MM.1S (cell line): Measurements from ENCODE around the gene ZNF428.

ENCODE experiments used
- DNase-seq: peaks from one replicate; pipeline ENCODE4 v3.0.0-alpha.2; 2015
- H2AFZ ChIP-seq: fragments of 300-600 bp; sonication (generic); 2 replicates; pipeline ENCODE4 v1.6.0; 2016; ENCODE audit warnings: antibody characterized with exemption, low read length
- H3F3A ChIP-seq: fragments of 300-600 bp; sonication (generic); 2 replicates; pipeline ENCODE4 v1.6.1; 2016; ENCODE audit warnings: mild to moderate bottlenecking, antibody characterized with exemption, low read length, moderate library complexity, mixed read lengths; ENCODE audit not compliant: insufficient read depth
- H3K27ac ChIP-seq: fragments of 300-600 bp; sonication (generic); 2 replicates; pipeline ENCODE4 v1.5.1; 2016; ENCODE audit warnings: mild to moderate bottlenecking, low read length
- H3K27me3 ChIP-seq: fragments of 300-600 bp; sonication (generic); replicated peaks from 2 replicates; pipeline ENCODE4 v1.6.0; 2016; ENCODE audit warnings: low read length; ENCODE audit not compliant: insufficient read depth
- H3K36me3 ChIP-seq: fragments of 300-600 bp; sonication (generic); replicated peaks from 2 replicates; pipeline ENCODE4 v1.6.1; 2016; ENCODE audit warnings: mild to moderate bottlenecking, low read length, mixed read lengths; ENCODE audit not compliant: insufficient read depth
- H3K4me1 ChIP-seq: fragments of 300-600 bp; sonication (generic); 2 replicates; pipeline ENCODE4 v1.6.1; 2016; ENCODE audit warnings: low read length, mixed read lengths
- H3K4me2 ChIP-seq: fragments of 300-600 bp; sonication (generic); 2 replicates; pipeline ENCODE4 v1.6.0; 2016; ENCODE audit warnings: low read depth, low read length
- H3K4me3 ChIP-seq: fragments of 300-600 bp; sonication (generic); 2 replicates; pipeline ENCODE4 v1.5.1; 2016; ENCODE audit warnings: low read length, mixed read lengths
- H3K79me2 ChIP-seq: fragments of 300-600 bp; sonication (generic); 2 replicates; pipeline ENCODE4 v1.6.1; 2016; ENCODE audit warnings: mixed run types, low read length, mixed read lengths
- H3K9ac ChIP-seq: fragments of 300-600 bp; sonication (generic); 2 replicates; pipeline ENCODE4 v1.6.1; 2016; ENCODE audit warnings: low read length, mixed read lengths
- H3K9me2 ChIP-seq: fragments of 300-600 bp; sonication (generic); replicated peaks from 2 replicates; pipeline ENCODE4 v1.6.1; 2016; ENCODE audit warnings: mild to moderate bottlenecking, low read length, mixed read lengths; ENCODE audit not compliant: insufficient read depth
- H3K9me3 ChIP-seq: fragments of 300-600 bp; sonication (generic); replicated peaks from 2 replicates; pipeline ENCODE4 v1.6.1; 2016; ENCODE audit warnings: mild to moderate bottlenecking, low read length, mixed read lengths; ENCODE audit not compliant: insufficient read depth
- H4K20me1 ChIP-seq: fragments of 300-600 bp; sonication (generic); 2 replicates; pipeline ENCODE4 v1.6.1; 2016; ENCODE audit warnings: mild to moderate bottlenecking, low read length, moderate library complexity, mixed read lengths; ENCODE audit not compliant: insufficient read depth
- EZH2 ChIP-seq: fragments of 300-600 bp; sonication (generic); optimal IDR thresholded peaks from 2 replicates; pipeline ENCODE3; 2017; ENCODE audit warnings: low read depth, mild to moderate bottlenecking, antibody characterized with exemption, low read length, mixed read lengths
- EZH2phosphoT487 ChIP-seq: fragments of 300-600 bp; sonication (generic); IDR thresholded peaks from 2 replicates; pipeline ENCODE4 v1.6.1; 2018; ENCODE audit warnings: antibody characterized with exemption, low read length
- TF ChIP-seq, protein P1 (sequence below): fragments of 300-600 bp; sonication (generic); IDR thresholded peaks from 2 replicates; pipeline ENCODE4 v1.5.1; 2016; ENCODE audit warnings: antibody characterized with exemption, low read length, mixed read lengths

ZNF428 gene

GRCh38 chr19:43634872-43635560 is 15.6 kb upstream of the ZNF428 start:
- Histone ChIP-seq H3K9me3 (no peaks in the 10 kb centered on the region), H3F3A (no peaks in the 10 kb centered on the region), H3K4me1 (no peaks in the 10 kb centered on the region), H3K79me2 (no peaks in the 10 kb centered on the region), H3K27ac (no peak overlapping the region), H2AFZ (no peak overlapping the region), H3K9ac (no peak overlapping the region), H3K27me3 (peaks cover 48% of the 10 kb centered on the region), H4K20me1 (no peaks in the 10 kb centered on the region), H3K4me3 (no peak overlapping the region), H3K4me2 (no peak overlapping the region), H3K36me3 (no peaks in the 10 kb centered on the region), H3K9me2 (no peaks in the 10 kb centered on the region)
- DNase-seq = no peak
- TF ChIP-seq EZH2phosphoT487 = no peak
- no peak for TF ChIP-seq EZH2
- TF ChIP-seq, protein P1, sequence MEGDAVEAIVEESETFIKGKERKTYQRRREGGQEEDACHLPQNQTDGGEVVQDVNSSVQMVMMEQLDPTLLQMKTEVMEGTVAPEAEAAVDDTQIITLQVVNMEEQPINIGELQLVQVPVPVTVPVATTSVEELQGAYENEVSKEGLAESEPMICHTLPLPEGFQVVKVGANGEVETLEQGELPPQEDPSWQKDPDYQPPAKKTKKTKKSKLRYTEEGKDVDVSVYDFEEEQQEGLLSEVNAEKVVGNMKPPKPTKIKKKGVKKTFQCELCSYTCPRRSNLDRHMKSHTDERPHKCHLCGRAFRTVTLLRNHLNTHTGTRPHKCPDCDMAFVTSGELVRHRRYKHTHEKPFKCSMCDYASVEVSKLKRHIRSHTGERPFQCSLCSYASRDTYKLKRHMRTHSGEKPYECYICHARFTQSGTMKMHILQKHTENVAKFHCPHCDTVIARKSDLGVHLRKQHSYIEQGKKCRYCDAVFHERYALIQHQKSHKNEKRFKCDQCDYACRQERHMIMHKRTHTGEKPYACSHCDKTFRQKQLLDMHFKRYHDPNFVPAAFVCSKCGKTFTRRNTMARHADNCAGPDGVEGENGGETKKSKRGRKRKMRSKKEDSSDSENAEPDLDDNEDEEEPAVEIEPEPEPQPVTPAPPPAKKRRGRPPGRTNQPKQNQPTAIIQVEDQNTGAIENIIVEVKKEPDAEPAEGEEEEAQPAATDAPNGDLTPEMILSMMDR = no peak

DNA sequence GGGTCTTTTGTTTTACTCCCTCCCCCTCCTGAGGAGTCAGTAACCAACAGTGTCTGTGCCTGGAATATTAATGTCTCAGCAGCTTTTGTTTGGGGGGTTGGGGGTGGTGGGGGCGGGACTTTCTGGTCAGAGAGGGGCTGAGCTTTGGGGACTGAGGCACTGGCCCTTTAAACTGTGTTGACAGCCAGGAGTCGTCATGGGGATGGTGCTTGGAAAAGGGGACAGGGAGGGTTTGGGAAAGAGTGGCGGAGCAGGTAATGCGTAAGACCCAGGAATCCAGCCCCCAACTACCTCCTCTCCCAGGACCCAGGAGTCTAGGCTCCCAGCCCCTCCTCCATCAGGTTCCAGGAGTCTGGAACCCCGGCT is 15.1 kb upstream of the ZNF428 start:
- Histone ChIP-seq H3K4me2 (no peak overlapping the region), H3K4me3 (no peak overlapping the region)

GRCh38 chr19:43634068-43634467 is 14.6 kb upstream of the ZNF428 start:
- no peak overlapping the region for H3K4me3 ChIP-seq
- no peak overlapping the region for H2AFZ ChIP-seq
- no peaks in the 10 kb centered on the region for H3K9me2 ChIP-seq
- peaks cover 46% of the 10 kb centered on the region for H3K27me3 ChIP-seq
- H4K20me1 ChIP-seq = no peaks in the 10 kb centered on the region
- no peaks in the 10 kb centered on the region for H3F3A ChIP-seq
- no peak overlapping the region for H3K27ac ChIP-seq
- H3K36me3 ChIP-seq = no peaks in the 10 kb centered on the region
- DNase-seq = no peak
- H3K9ac ChIP-seq = no peak overlapping the region
- TF ChIP-seq EZH2 (no peak), EZH2phosphoT487 (no peak)
- TF ChIP-seq, protein P1 = no peak
- no peaks in the 10 kb centered on the region for H3K79me2 ChIP-seq
- H3K4me2 ChIP-seq = no peak overlapping the region
- H3K4me1 ChIP-seq = no peaks in the 10 kb centered on the region
- H3K9me3 ChIP-seq = no peaks in the 10 kb centered on the region

More for the DNA sequence above, 15.1 kb upstream of the ZNF428 start:
- H3K9me2 ChIP-seq = no peaks in the 10 kb centered on the region
- H3F3A ChIP-seq = no peaks in the 10 kb centered on the region
- no peaks in the 10 kb centered on the region for H3K79me2 ChIP-seq
- DNase-seq = no peak
- no peak for TF ChIP-seq EZH2
- no peak for TF ChIP-seq EZH2phosphoT487
- TF ChIP-seq, protein P1 = no peak
- peaks cover 48% of the 10 kb centered on the region for H3K27me3 ChIP-seq
- H3K36me3 ChIP-seq = no peaks in the 10 kb centered on the region
- no peaks in the 10 kb centered on the region for H4K20me1 ChIP-seq
- H3K4me1 ChIP-seq = no peaks in the 10 kb centered on the region
- no peak overlapping the region for H2AFZ ChIP-seq
- H3K9me3 ChIP-seq = no peaks in the 10 kb centered on the region
- no peak overlapping the region for H3K27ac ChIP-seq
- H3K9ac ChIP-seq = no peak overlapping the region
